H9 (cell line): ENCODE data around the gene TTC7B. TPM values are rescaled to one million over a fixed set of nuclear protein-coding genes. Genes with fewer than 3 reads are reported as not detected.

Experiments
- DNase-seq: peaks from one replicate; pipeline ENCODE4 v3.0.0-alpha.2; 2017
- H2AFZ ChIP-seq: one replicate; pipeline ENCODE4 v1.6.1; 2013; ENCODE audit warnings: mild to moderate bottlenecking, low read length, control low read depth, moderate library complexity
- H2AK5ac ChIP-seq: 2 replicates; pipeline ENCODE4 v1.6.1; 2013; ENCODE audit warnings: low read length, control low read depth, mixed read lengths; ENCODE audit not compliant: insufficient read length
- H2BK120ac ChIP-seq: one replicate; pipeline ENCODE4 v1.6.1; 2013; ENCODE audit warnings: low read depth, mild to moderate bottlenecking, low read length, control low read depth, inconsistent platforms; ENCODE audit not compliant: poor library complexity, severe bottlenecking
- H2BK12ac ChIP-seq: 2 replicates; pipeline ENCODE4 v1.6.1; 2013; ENCODE audit warnings: low read length, control low read depth, mixed read lengths, low read depth; ENCODE audit not compliant: insufficient read length
- H2BK15ac ChIP-seq: 2 replicates; pipeline ENCODE4 v1.6.1; 2013; ENCODE audit warnings: low read depth, low read length, control low read depth
- H2BK20ac ChIP-seq: one replicate; pipeline ENCODE4 v1.6.1; 2013; ENCODE audit warnings: low read depth, mild to moderate bottlenecking, low read length, control low read depth, inconsistent platforms; ENCODE audit not compliant: poor library complexity, severe bottlenecking
- H2BK5ac ChIP-seq: 2 replicates; pipeline ENCODE4 v1.6.1; 2013; ENCODE audit warnings: low read length, control low read depth, mixed read lengths; ENCODE audit not compliant: insufficient read length
- H3K14ac ChIP-seq: 2 replicates; pipeline ENCODE4 v1.6.1; 2013; ENCODE audit warnings: low read length, control low read depth; ENCODE audit not compliant: insufficient read depth
- H3K18ac ChIP-seq: 2 replicates; pipeline ENCODE4 v1.6.1; 2013; ENCODE audit warnings: low read depth, mild to moderate bottlenecking, mixed read lengths, low read length, control low read depth; ENCODE audit not compliant: insufficient read length
- H3K23ac ChIP-seq: 2 replicates; pipeline ENCODE4 v1.6.1; 2013; ENCODE audit warnings: low read length, control low read depth, mixed read lengths, low read depth; ENCODE audit not compliant: insufficient read length
- H3K23me2 ChIP-seq: 2 replicates; pipeline ENCODE4 v1.6.1; 2013; ENCODE audit warnings: low read depth, mild to moderate bottlenecking, mixed read lengths, low read length, control low read depth; ENCODE audit not compliant: insufficient read length, poor library complexity, severe bottlenecking
- H3K27ac ChIP-seq: 2 replicates; pipeline ENCODE4 v1.5.1; 2013; ENCODE audit warnings: low read length, control low read depth, mixed read lengths, low read depth; ENCODE audit not compliant: insufficient read length
- H3K27me3 ChIP-seq: 2 replicates; pipeline ENCODE4 v1.6.1; 2013; ENCODE audit warnings: low read length, control low read depth, inconsistent platforms; ENCODE audit not compliant: insufficient read depth
- H3K4ac ChIP-seq: 2 replicates; pipeline ENCODE4 v1.6.1; 2013; ENCODE audit warnings: low read depth, mild to moderate bottlenecking, control low read depth, inconsistent platforms, low read length, moderate library complexity
- H3K4me1 ChIP-seq: 2 replicates; pipeline ENCODE4 v1.6.1; 2013; ENCODE audit warnings: low read length, control low read depth, inconsistent platforms; ENCODE audit not compliant: insufficient read depth
- H3K4me2 ChIP-seq: 2 replicates; pipeline ENCODE4 v1.6.1; 2013; ENCODE audit warnings: low read length, control low read depth, mixed read lengths; ENCODE audit not compliant: insufficient read length, insufficient read depth
- H3K56ac ChIP-seq: 2 replicates; pipeline ENCODE4 v1.6.1; 2013; ENCODE audit warnings: low read depth, mild to moderate bottlenecking, mixed read lengths, low read length, control low read depth; ENCODE audit not compliant: insufficient read length
- H3K79me1 ChIP-seq: 2 replicates; pipeline ENCODE4 v1.6.1; 2013; ENCODE audit warnings: low read depth, mild to moderate bottlenecking, moderate library complexity, low read length, control low read depth, inconsistent platforms; ENCODE audit not compliant: insufficient read depth, poor library complexity, severe bottlenecking
- H3K79me2 ChIP-seq: 2 replicates; pipeline ENCODE4 v1.6.1; 2013; ENCODE audit warnings: low read length, control low read depth, inconsistent platforms; ENCODE audit not compliant: insufficient read depth
- H3K9ac ChIP-seq: 2 replicates; pipeline ENCODE4 v1.6.1; 2013; ENCODE audit warnings: low read length, control low read depth, mixed read lengths; ENCODE audit not compliant: insufficient read length; ENCODE audit errors: extremely low read depth
- H3K9me3 ChIP-seq: one replicate; pipeline ENCODE4 v1.6.1; 2013; ENCODE audit warnings: low read depth, low read length, inconsistent platforms; ENCODE audit not compliant: control insufficient read depth
- H3T11ph ChIP-seq: one replicate; pipeline ENCODE4 v1.6.1; 2013; ENCODE audit warnings: mild to moderate bottlenecking, low read length, control low read depth, inconsistent platforms
- H4K20me1 ChIP-seq: one replicate; pipeline ENCODE4 v1.6.1; 2013; ENCODE audit not compliant: control insufficient read depth, insufficient read length, insufficient read depth
- H4K5ac ChIP-seq: 2 replicates; pipeline ENCODE4 v1.6.1; 2013; ENCODE audit warnings: low read depth, mild to moderate bottlenecking, mixed read lengths, low read length, control low read depth; ENCODE audit not compliant: insufficient read length
- H4K8ac ChIP-seq: replicated peaks from 2 replicates; pipeline ENCODE4 v1.6.1; 2013; ENCODE audit warnings: low read length, control low read depth, mixed read lengths, low read depth; ENCODE audit not compliant: insufficient read length
- H4K91ac ChIP-seq: 2 replicates; pipeline ENCODE4 v1.6.1; 2013; ENCODE audit warnings: low read depth, mild to moderate bottlenecking, moderate library complexity, mixed read lengths, low read length, control low read depth; ENCODE audit not compliant: insufficient read length
- H3K27ac Mint-ChIP-seq, 3 experiments: 2 replicates in 2 of 3; 3 replicates in 1 of 3; pipeline ENCODE4 v1.8.0; 2020 to 2021; ENCODE audit warnings: mixed read lengths in 3 of 3, mild to moderate bottlenecking in 1 of 3, moderate library complexity in 1 of 3
- H3K27me3 Mint-ChIP-seq: 2 replicates; pipeline ENCODE4 v1.8.0; 2021; ENCODE audit warnings: low read depth, mild to moderate bottlenecking, moderate library complexity, mixed read lengths
- H3K36me3 Mint-ChIP-seq, 3 experiments: 2 replicates in 2 of 3; 3 replicates in 1 of 3; pipeline ENCODE4 v1.8.0; 2020 to 2021; ENCODE audit warnings: low read depth in 3 of 3, mixed read lengths in 3 of 3; ENCODE audit not compliant: insufficient read depth in 1 of 3
- H3K4me1 Mint-ChIP-seq, 2 experiments: 2 replicates each; pipeline ENCODE4 v1.8.0; 2020; ENCODE audit warnings: mixed read lengths in 2 of 2
- H3K4me3 Mint-ChIP-seq, 2 experiments: 2 replicates in 1 of 2; 3 replicates in 1 of 2; pipeline ENCODE4 v1.8.0; 2020 to 2021; ENCODE audit warnings: mild to moderate bottlenecking in 2 of 2, mixed read lengths in 2 of 2, moderate library complexity in 1 of 2
- H3K9me3 Mint-ChIP-seq, 2 experiments: 2 replicates in 1 of 2; 3 replicates in 1 of 2; pipeline ENCODE4 v1.8.0; 2020; ENCODE audit warnings: mild to moderate bottlenecking in 2 of 2, mixed read lengths in 2 of 2, moderate library complexity in 1 of 2
- WGBS: extraction: QIAGEN DNeasy Blood & Tissue Kit; methylation state at CpG from one replicate; pipeline ENCODE4 v1.1.7; 2013; ENCODE audit warnings: missing lambda C conversion rate, low lambda C conversion rate, mixed read lengths; ENCODE audit not compliant: insufficient read length; ENCODE audit errors: extremely low coverage; 5-methylcytosine and 5-hydroxymethylcytosine counted together
- total RNA-seq: library from RNA; stranded (reverse); gene quantifications from 2 replicates; pipeline ENCODE4 v1.2.1, GENCODE V29; 2021
- TF ChIP-seq, protein P1 (sequence below): fragments of 200-600 bp; sonication (generic); conservative IDR thresholded peaks from 3 replicates; pipeline ENCODE4 v1.8.0; 2021; ENCODE audit warnings: antibody characterized with exemption, mild to moderate bottlenecking

TTC7B gene
- total RNA-seq, 1 experiment from 2014 or later, result 33.7 TPM

DNA sequence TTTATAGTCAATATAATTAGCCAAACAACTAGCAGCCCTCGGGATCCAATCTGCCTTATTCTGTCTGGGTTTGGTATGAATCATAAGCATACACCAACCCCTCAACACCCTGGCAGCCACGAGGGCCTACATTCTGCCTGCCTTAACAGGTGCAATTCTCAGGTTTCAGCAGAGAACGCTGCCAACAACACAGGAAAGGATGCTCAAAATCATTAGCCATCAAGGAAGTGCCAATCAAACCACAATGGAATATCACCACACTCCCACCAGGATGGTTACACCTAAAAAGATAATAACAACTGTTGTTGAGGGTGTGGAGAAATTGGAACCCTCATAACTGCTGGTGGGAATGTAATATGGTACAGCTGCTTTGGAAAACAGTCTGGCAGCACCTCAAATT is 122.8 kb downstream of the TTC7B start:
- no CpG with 5 or more reads among the region's 3 CpGs for WGBS
- no peaks in the 10 kb centered on the region for H3K27me3 Mint-ChIP-seq

More for the DNA sequence above, 122.8 kb downstream of the TTC7B start:
- Histone ChIP-seq H2BK20ac (no peak overlapping the region), H3K23ac (no peak overlapping the region), H4K5ac (no peak overlapping the region), H3K9me3 (no peaks in the 10 kb centered on the region), H4K8ac (no peak overlapping the region), H2BK12ac (no peak overlapping the region), H3T11ph (no peak overlapping the region), H4K91ac (no peak overlapping the region), H2AK5ac (no peak overlapping the region), H3K27ac (no peak overlapping the region), H2BK120ac (no peak overlapping the region), H4K20me1 (no peaks in the 10 kb centered on the region), H2BK15ac (no peak overlapping the region), H3K4ac (no peak overlapping the region), H3K27me3 (no peaks in the 10 kb centered on the region), H3K9ac (no peak overlapping the region), H2AFZ (no peak overlapping the region), H2BK5ac (no peak overlapping the region), H3K18ac (no peak overlapping the region), H3K23me2 (no peaks in the 10 kb centered on the region), H3K79me2 (no peaks in the 10 kb centered on the region), H3K14ac (no peak overlapping the region), H3K4me1 (no peaks in the 10 kb centered on the region), H3K4me2 (no peak overlapping the region), H3K56ac (no peak overlapping the region), H3K79me1 (no peaks in the 10 kb centered on the region)
- H3K27ac Mint-ChIP-seq, result no peak overlapping the region
- no peak overlapping the region for H3K4me3 Mint-ChIP-seq
- H3K4me1 Mint-ChIP-seq, result peaks cover 8 to 12% of the 10 kb centered on the region in 2 experiments
- H3K9me3 Mint-ChIP-seq, result no peaks in the 10 kb centered on the region
- TF ChIP-seq, protein P1, sequence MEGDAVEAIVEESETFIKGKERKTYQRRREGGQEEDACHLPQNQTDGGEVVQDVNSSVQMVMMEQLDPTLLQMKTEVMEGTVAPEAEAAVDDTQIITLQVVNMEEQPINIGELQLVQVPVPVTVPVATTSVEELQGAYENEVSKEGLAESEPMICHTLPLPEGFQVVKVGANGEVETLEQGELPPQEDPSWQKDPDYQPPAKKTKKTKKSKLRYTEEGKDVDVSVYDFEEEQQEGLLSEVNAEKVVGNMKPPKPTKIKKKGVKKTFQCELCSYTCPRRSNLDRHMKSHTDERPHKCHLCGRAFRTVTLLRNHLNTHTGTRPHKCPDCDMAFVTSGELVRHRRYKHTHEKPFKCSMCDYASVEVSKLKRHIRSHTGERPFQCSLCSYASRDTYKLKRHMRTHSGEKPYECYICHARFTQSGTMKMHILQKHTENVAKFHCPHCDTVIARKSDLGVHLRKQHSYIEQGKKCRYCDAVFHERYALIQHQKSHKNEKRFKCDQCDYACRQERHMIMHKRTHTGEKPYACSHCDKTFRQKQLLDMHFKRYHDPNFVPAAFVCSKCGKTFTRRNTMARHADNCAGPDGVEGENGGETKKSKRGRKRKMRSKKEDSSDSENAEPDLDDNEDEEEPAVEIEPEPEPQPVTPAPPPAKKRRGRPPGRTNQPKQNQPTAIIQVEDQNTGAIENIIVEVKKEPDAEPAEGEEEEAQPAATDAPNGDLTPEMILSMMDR, result no peak
- no peak for DNase-seq
- H3K36me3 Mint-ChIP-seq, result peaks cover 0 to 5% (median 3%) of the 10 kb centered on the region in 3 experiments; a peak in 2 of 7 replicates
